Measurements from ENCODE around the gene CST11. TPM values are rescaled to one million over a fixed set of nuclear protein-coding genes. Genes with fewer than 3 reads are reported as not detected.
"Not testable (repeated sequence)": the region's sequence is repeated elsewhere in the genome, so short reads cannot be mapped to it uniquely, and the experiment has no call there.

The CST11 gene
- total and polyA plus RNA-seq, 4 donors, result not detected

DNA sequence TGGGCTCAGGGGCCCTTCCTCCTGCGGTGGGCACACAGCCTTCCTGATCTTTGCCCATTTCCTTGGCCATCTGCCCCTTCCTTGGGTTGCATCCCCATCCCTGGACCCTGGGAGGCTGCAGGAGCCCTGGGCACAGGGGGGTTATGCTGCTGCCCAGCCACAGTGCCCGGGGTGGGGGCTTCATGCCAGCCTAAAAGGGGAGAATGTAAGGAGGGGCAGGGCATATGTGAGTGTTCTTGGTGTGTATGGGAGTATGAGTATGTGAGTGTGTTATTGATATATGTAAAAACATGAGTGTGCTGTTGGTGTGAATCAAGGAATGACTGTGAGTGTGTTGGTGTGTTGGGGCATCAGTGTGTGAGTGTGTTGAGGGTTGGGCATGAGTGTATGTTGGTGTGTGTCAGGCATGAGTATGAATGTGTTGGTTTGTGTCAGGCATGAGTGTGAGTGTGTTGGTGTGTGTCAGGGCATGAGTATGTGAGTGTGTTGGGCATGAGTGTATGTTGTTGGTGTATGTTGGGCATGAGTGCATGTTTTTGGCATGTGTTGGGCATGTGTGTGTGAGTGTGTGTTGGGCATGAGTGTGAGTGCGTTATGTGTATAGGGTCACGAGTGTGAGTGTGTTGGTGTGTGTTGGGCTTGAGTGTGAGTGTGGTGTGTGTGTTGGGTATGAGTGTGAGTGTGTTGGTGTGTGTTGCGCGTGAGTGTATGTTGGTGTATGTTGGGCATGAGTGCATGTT is 23.5 kb upstream of the CST11 start (continued):
- TF ChIP-seq, protein P1, sequence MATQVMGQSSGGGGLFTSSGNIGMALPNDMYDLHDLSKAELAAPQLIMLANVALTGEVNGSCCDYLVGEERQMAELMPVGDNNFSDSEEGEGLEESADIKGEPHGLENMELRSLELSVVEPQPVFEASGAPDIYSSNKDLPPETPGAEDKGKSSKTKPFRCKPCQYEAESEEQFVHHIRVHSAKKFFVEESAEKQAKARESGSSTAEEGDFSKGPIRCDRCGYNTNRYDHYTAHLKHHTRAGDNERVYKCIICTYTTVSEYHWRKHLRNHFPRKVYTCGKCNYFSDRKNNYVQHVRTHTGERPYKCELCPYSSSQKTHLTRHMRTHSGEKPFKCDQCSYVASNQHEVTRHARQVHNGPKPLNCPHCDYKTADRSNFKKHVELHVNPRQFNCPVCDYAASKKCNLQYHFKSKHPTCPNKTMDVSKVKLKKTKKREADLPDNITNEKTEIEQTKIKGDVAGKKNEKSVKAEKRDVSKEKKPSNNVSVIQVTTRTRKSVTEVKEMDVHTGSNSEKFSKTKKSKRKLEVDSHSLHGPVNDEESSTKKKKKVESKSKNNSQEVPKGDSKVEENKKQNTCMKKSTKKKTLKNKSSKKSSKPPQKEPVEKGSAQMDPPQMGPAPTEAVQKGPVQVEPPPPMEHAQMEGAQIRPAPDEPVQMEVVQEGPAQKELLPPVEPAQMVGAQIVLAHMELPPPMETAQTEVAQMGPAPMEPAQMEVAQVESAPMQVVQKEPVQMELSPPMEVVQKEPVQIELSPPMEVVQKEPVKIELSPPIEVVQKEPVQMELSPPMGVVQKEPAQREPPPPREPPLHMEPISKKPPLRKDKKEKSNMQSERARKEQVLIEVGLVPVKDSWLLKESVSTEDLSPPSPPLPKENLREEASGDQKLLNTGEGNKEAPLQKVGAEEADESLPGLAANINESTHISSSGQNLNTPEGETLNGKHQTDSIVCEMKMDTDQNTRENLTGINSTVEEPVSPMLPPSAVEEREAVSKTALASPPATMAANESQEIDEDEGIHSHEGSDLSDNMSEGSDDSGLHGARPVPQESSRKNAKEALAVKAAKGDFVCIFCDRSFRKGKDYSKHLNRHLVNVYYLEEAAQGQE (IDR thresholded peaks at IDR 0.05), result no peak

DNA sequence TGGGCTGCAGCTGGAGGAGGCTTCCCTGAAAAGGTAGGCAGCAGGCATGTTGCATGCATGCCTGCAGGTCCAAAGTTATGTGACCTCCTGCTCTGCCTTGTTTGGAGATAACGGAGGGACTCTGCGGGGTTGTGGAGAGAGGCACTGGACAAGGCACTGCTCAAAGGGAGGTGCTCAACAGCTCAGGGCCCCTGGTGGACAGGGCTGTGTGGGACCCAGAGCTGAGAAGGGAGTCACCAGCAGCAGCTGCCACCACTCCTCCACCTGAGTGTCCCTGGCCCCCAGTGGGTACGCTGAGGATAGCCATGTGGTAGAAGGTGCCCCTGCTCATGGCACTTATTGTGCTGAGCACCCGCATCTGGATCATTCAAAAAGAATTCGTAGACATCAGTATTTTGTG is 22.7 kb upstream of the CST11 start:
- no peak for TF ChIP-seq RXRA (IDR thresholded peaks at IDR 0.05)
- no peak for TF ChIP-seq NR2F2 (IDR thresholded peaks at IDR 0.05)
- TF ChIP-seq, protein P2, sequence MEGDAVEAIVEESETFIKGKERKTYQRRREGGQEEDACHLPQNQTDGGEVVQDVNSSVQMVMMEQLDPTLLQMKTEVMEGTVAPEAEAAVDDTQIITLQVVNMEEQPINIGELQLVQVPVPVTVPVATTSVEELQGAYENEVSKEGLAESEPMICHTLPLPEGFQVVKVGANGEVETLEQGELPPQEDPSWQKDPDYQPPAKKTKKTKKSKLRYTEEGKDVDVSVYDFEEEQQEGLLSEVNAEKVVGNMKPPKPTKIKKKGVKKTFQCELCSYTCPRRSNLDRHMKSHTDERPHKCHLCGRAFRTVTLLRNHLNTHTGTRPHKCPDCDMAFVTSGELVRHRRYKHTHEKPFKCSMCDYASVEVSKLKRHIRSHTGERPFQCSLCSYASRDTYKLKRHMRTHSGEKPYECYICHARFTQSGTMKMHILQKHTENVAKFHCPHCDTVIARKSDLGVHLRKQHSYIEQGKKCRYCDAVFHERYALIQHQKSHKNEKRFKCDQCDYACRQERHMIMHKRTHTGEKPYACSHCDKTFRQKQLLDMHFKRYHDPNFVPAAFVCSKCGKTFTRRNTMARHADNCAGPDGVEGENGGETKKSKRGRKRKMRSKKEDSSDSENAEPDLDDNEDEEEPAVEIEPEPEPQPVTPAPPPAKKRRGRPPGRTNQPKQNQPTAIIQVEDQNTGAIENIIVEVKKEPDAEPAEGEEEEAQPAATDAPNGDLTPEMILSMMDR (IDR thresholded peaks at IDR 0.05; ENCODE audit: low read depth, low read length, missing input control), result no peak
- TF ChIP-seq RAD21 (IDR thresholded peaks at IDR 0.05), result no peak
- no peak for TF ChIP-seq HNF4A (conservative IDR thresholded peaks at IDR 0.05)
- TF ChIP-seq HNF4G (IDR thresholded peaks at IDR 0.05), result no peak
- TF ChIP-seq FOXA2 (IDR thresholded peaks at IDR 0.05), result no peak
- TF ChIP-seq JUND (IDR thresholded peaks at IDR 0.05), result no peak
- TF ChIP-seq, protein P3, sequence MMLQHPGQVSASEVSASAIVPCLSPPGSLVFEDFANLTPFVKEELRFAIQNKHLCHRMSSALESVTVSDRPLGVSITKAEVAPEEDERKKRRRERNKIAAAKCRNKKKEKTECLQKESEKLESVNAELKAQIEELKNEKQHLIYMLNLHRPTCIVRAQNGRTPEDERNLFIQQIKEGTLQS (IDR thresholded peaks at IDR 0.05), result no peak
- no peak for TF ChIP-seq SP1 (IDR thresholded peaks at IDR 0.05)
- H3K27me3 ChIP-seq (ENCODE audit: control insufficient read depth in 4 of 4, insufficient read depth in 4 of 4, low read length in 3 of 4), result no peaks in the 10 kb centered on the region
- peaks cover 0 to 2% (median 0%) of the 10 kb centered on the region in 4 donors for H3K9me3 ChIP-seq (ENCODE audit: control insufficient read depth in 4 of 4, low read length in 3 of 4)
- no peak overlapping the region for H3K27ac ChIP-seq (ENCODE audit: low read depth in 1 of 2, low read length in 2 of 2)
- DNase-seq (ENCODE audit: low spot score), result no peak
- H3K4me3 ChIP-seq (ENCODE audit: low read depth in 1 of 3, low read length in 3 of 3), result no peak overlapping the region
- no peaks in the 10 kb centered on the region for H3K36me3 ChIP-seq (ENCODE audit: control insufficient read depth in 4 of 4, insufficient read depth in 3 of 4, low read depth in 1 of 4, low read length in 3 of 4)
- WGBS, result 63% methylated on average over 5 of the region's 5 CpGs
- H3K4me1 ChIP-seq (ENCODE audit: control insufficient read depth in 4 of 4, insufficient read depth in 4 of 4, low read length in 3 of 4), result no peaks in the 10 kb centered on the region
- no peak overlapping the region for H3K9ac ChIP-seq (ENCODE audit: low read depth in 1 of 2, low read length in 2 of 2)

DNA sequence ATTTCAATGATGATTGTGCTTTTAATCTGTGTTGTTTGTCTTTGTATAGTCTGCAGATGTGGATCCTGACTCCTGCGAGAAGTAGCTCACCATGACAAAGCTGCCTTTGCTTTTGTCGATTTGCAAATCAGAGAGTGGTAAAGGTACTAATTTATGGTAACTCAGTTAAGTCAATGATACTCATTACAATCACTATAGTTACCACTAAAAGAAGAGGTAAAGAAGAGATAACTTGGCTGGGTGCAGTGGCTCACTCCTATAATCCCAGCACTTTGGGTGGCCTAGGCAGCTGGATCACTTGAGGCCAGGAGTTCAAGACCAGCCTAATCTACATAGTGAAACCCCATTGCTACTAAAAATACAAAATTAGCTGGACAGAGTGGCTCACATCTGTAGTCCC is 20.6 kb upstream of the CST11 start:
- not testable (repeated sequence) for H3K4me1 ChIP-seq (ENCODE audit: control insufficient read depth in 4 of 4, insufficient read depth in 4 of 4, low read length in 3 of 4); H3K9ac ChIP-seq (ENCODE audit: low read depth in 1 of 2, low read length in 2 of 2); H3K27me3 ChIP-seq (ENCODE audit: control insufficient read depth in 4 of 4, insufficient read depth in 4 of 4, low read length in 3 of 4); DNase-seq (ENCODE audit: low spot score); H3K9me3 ChIP-seq (ENCODE audit: control insufficient read depth in 4 of 4, low read length in 3 of 4); H3K36me3 ChIP-seq (ENCODE audit: control insufficient read depth in 4 of 4, insufficient read depth in 3 of 4, low read depth in 1 of 4, low read length in 3 of 4); H3K27ac ChIP-seq (ENCODE audit: low read depth in 1 of 2, low read length in 2 of 2); H3K4me3 ChIP-seq (ENCODE audit: low read depth in 1 of 3, low read length in 3 of 3)
- WGBS, result 18% methylated on average over 2 of the region's 2 CpGs

DNA sequence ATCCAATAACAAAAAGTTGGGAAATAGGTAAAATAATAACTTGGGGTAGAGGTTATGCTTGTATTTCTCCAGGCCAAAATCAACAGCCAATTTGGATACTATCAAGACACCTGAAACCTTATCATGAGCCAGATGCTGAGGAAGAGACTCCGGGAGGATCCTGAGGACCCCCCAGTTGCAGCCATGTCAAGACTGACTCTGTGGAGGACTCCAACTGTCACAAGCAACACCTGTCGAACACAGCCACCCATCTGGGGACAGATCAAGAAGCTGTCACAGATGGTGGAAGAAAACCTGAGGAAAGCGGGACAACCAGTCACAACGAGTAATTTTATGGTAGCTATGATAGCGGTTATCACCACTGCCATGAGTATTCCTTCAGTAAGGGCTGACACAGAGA is 19.6 kb upstream of the CST11 start:
- not testable (repeated sequence) for H3K4me3 ChIP-seq (ENCODE audit: low read depth in 1 of 3, low read length in 3 of 3); H3K9ac ChIP-seq (ENCODE audit: low read depth in 1 of 2, low read length in 2 of 2); H3K4me1 ChIP-seq (ENCODE audit: control insufficient read depth in 4 of 4, insufficient read depth in 4 of 4, low read length in 3 of 4); H3K9me3 ChIP-seq (ENCODE audit: control insufficient read depth in 4 of 4, low read length in 3 of 4); DNase-seq (ENCODE audit: low spot score); H3K27me3 ChIP-seq (ENCODE audit: control insufficient read depth in 4 of 4, insufficient read depth in 4 of 4, low read length in 3 of 4); H3K27ac ChIP-seq (ENCODE audit: low read depth in 1 of 2, low read length in 2 of 2); H3K36me3 ChIP-seq (ENCODE audit: control insufficient read depth in 4 of 4, insufficient read depth in 3 of 4, low read depth in 1 of 4, low read length in 3 of 4)
- 76% methylated on average over 5 of the region's 5 CpGs for WGBS

DNA sequence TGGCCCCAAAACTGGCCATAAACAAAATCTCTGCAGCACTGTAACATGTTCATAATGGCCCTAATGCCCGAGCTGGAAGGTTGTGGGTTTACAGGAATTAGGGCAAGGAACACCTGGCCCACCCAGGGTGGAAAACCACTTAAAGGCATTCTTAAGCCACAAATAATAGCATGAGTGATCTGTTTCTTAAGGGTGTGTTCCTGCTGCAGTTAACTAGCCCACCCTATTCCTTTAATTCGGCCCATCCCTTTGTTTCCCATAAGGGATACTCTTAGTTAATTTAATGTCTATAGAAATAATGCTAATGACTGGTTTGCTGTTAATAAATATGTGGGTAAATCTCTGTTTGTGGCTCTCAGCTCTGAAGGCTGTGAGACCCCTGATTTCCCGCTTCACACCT is 14.3 kb upstream of the CST11 start:
- H3K27ac ChIP-seq (ENCODE audit: low read depth in 1 of 2, low read length in 2 of 2); H3K9ac ChIP-seq (ENCODE audit: low read depth in 1 of 2, low read length in 2 of 2); H3K4me1 ChIP-seq (ENCODE audit: control insufficient read depth in 4 of 4, insufficient read depth in 4 of 4, low read length in 3 of 4); H3K4me3 ChIP-seq (ENCODE audit: low read depth in 1 of 3, low read length in 3 of 3); DNase-seq (ENCODE audit: low spot score); H3K27me3 ChIP-seq (ENCODE audit: control insufficient read depth in 4 of 4, insufficient read depth in 4 of 4, low read length in 3 of 4); H3K36me3 ChIP-seq (ENCODE audit: control insufficient read depth in 4 of 4, insufficient read depth in 3 of 4, low read depth in 1 of 4, low read length in 3 of 4): not testable (repeated sequence)
- WGBS, result 85% methylated on average over 3 of the region's 3 CpGs
- peaks cover 0 to 25% (median 2%) of the 10 kb centered on the region in 4 donors for H3K9me3 ChIP-seq (ENCODE audit: control insufficient read depth in 4 of 4, low read length in 3 of 4)
